IPS-18a (cell line): ENCODE results near the gene ETV3.

Source experiments
- H3K27ac ChIP-seq: one replicate; pipeline ENCODE4 v1.5.1; 2013; ENCODE audit warnings: low read length
- H3K27me3 ChIP-seq: one replicate; pipeline ENCODE4 v1.6.1; 2013; ENCODE audit warnings: mild to moderate bottlenecking, low read length; ENCODE audit not compliant: control insufficient read depth, insufficient read depth
- H3K36me3 ChIP-seq: one replicate; pipeline ENCODE4 v1.6.1; 2013; ENCODE audit warnings: low read depth, low read length; ENCODE audit not compliant: control insufficient read depth
- H3K4me1 ChIP-seq: one replicate; pipeline ENCODE4 v1.6.1; 2013; ENCODE audit warnings: low read depth, low read length; ENCODE audit not compliant: control insufficient read depth
- H3K4me3 ChIP-seq: one replicate; pipeline ENCODE4 v1.5.1; 2013; ENCODE audit warnings: low read length
- H3K9ac ChIP-seq: one replicate; pipeline ENCODE4 v1.6.1; 2013; ENCODE audit warnings: mild to moderate bottlenecking, low read length, moderate library complexity
- H3K9me3 ChIP-seq: one replicate; pipeline ENCODE4 v1.6.1; 2013; ENCODE audit warnings: low read depth, low read length; ENCODE audit not compliant: control insufficient read depth

The ETV3 gene

GRCh38 chr1:157085421-157085820 lies 52.8 kb downstream of the ETV3 start:
- Histone ChIP-seq H3K27ac (no peak overlapping the region), H3K27me3 (no peaks in the 10 kb centered on the region), H3K4me3 (no peak overlapping the region), H3K4me1 (peaks cover 6% of the 10 kb centered on the region), H3K9ac (no peak overlapping the region), H3K9me3 (no peaks in the 10 kb centered on the region), H3K36me3 (no peaks in the 10 kb centered on the region)

GRCh38 chr1:157084720-157085119 lies 53.5 kb downstream of the ETV3 start:
- peaks cover 4% of the 10 kb centered on the region for H3K4me1 ChIP-seq
- H3K4me3 ChIP-seq: no peak overlapping the region
- H3K27ac ChIP-seq: no peak overlapping the region
- H3K9me3 ChIP-seq: no peaks in the 10 kb centered on the region
- no peaks in the 10 kb centered on the region for H3K27me3 ChIP-seq
- no peak overlapping the region for H3K9ac ChIP-seq
- H3K36me3 ChIP-seq: no peaks in the 10 kb centered on the region

- H3K27ac ChIP-seq: no peak overlapping the region
- H3K27me3 ChIP-seq: no peaks in the 10 kb centered on the region
- no peak overlapping the region for H3K4me3 ChIP-seq
- H3K4me1 ChIP-seq: peaks cover 4% of the 10 kb centered on the region
- no peaks in the 10 kb centered on the region for H3K9me3 ChIP-seq
- H3K36me3 ChIP-seq: no peaks in the 10 kb centered on the region
- no peak overlapping the region for H3K9ac ChIP-seq
These were observed 56.5 kb downstream of the ETV3 start for GRCh38 chr1:157081707-157082106.

- no peak overlapping the region for H3K27ac ChIP-seq
- H3K4me1 ChIP-seq: peaks cover 4% of the 10 kb centered on the region
- no peaks in the 10 kb centered on the region for H3K36me3 ChIP-seq
- no peak overlapping the region for H3K4me3 ChIP-seq
- H3K27me3 ChIP-seq: no peaks in the 10 kb centered on the region
- no peak overlapping the region for H3K9ac ChIP-seq
- H3K9me3 ChIP-seq: no peaks in the 10 kb centered on the region
These were observed 57.5 kb downstream of the ETV3 start for GRCh38 chr1:157080714-157081113.

- Histone ChIP-seq H3K27me3 (no peaks in the 10 kb centered on the region), H3K9ac (no peak overlapping the region), H3K9me3 (no peaks in the 10 kb centered on the region), H3K4me3 (no peak overlapping the region), H3K27ac (no peak overlapping the region), H3K4me1 (peaks cover 4% of the 10 kb centered on the region), H3K36me3 (no peaks in the 10 kb centered on the region)
These were observed 60.8 kb downstream of the ETV3 start for GRCh38 chr1:157077394-157077793.

GRCh38 chr1:157073944-157074685 lies 64.1 kb downstream of the ETV3 start:
- no peaks in the 10 kb centered on the region for H3K9me3 ChIP-seq
- H3K9ac ChIP-seq: no peak overlapping the region
- H3K4me3 ChIP-seq: no peak overlapping the region
- H3K27me3 ChIP-seq: no peaks in the 10 kb centered on the region
- no peaks in the 10 kb centered on the region for H3K36me3 ChIP-seq
- no peak overlapping the region for H3K27ac ChIP-seq
- peaks cover 7% of the 10 kb centered on the region for H3K4me1 ChIP-seq
